H1 (cell line): Measurements from ENCODE around the gene P2RX1. TPM values are rescaled to one million over a fixed set of nuclear protein-coding genes. Genes with fewer than 3 reads are reported as not detected.

Source experiments
- CTCF ChIA-PET: fragments of 300-600 bp; sonication (Branson Sonifier 250); formaldehyde crosslinking; loops from one replicate; lab custom pipeline; 2021; ENCODE audit not compliant: partially characterized antibody; lab: Charles Lee
- POLR2A ChIA-PET: fragments of 300-600 bp; sonication (Branson Sonifier 250); formaldehyde crosslinking; loops from one replicate; lab custom pipeline; 2021; ENCODE audit warnings: inconsistent platforms; ENCODE audit not compliant: partially characterized antibody; lab: Charles Lee
- DNase-seq, 2 experiments: peaks; one replicate each; pipeline versions ENCODE4 v3.0.0 to v3.0.0-alpha.2; 2010 to 2022; ENCODE audit warnings: low spot score in 2 of 2, low read depth in 1 of 2, mixed read lengths in 1 of 2
- FAIRE-seq: peaks from 2 replicates; lab custom pipeline; 2011; peaks lifted over from hg19 to GRCh38; lab: Jason Lieb, UNC
- H2AFZ ChIP-seq: 2 replicates; pipeline ENCODE4 v1.8.1; 2012; ENCODE audit warnings: low read length, inconsistent platforms
- H2AK5ac ChIP-seq: 2 replicates; pipeline ENCODE4 v1.6.1; 2013; ENCODE audit warnings: low read depth, low read length
- H2BK120ac ChIP-seq: replicated peaks from 2 replicates; pipeline ENCODE3; 2013; ENCODE audit warnings: low read depth, low read length, inconsistent platforms
- H2BK12ac ChIP-seq: 2 replicates; pipeline ENCODE4 v1.6.1; 2013; ENCODE audit warnings: low read depth, low read length
- H2BK15ac ChIP-seq: 2 replicates; pipeline ENCODE4 v1.6.1; 2013; ENCODE audit warnings: low read length
- H2BK20ac ChIP-seq: 2 replicates; pipeline ENCODE4 v1.6.1; 2013; ENCODE audit warnings: low read length
- H2BK5ac ChIP-seq: 2 replicates; pipeline ENCODE4 v1.6.1; 2013; ENCODE audit warnings: low read depth, low read length
- H3K14ac ChIP-seq: 2 replicates; pipeline ENCODE4 v1.6.1; 2013; ENCODE audit warnings: inconsistent platforms; ENCODE audit not compliant: insufficient read length
- H3K18ac ChIP-seq: 2 replicates; pipeline ENCODE4 v1.6.1; 2013; ENCODE audit warnings: low read length; ENCODE audit errors: extremely low read depth
- H3K23ac ChIP-seq: 2 replicates; pipeline ENCODE4 v1.6.1; 2013; ENCODE audit warnings: inconsistent platforms; ENCODE audit not compliant: insufficient read length
- H3K23me2 ChIP-seq: 2 replicates; pipeline ENCODE4 v1.6.1; 2013; ENCODE audit warnings: low read depth, low read length
- H3K27ac ChIP-seq: 2 replicates; pipeline ENCODE4 v1.6.1; 2011; ENCODE audit warnings: low read depth, low read length, inconsistent platforms
- H3K27me3 ChIP-seq, 4 experiments: replicated peaks in 1 of 4; 1 replicate in 1 of 4; 2 replicates in 3 of 4; pipeline versions ENCODE4 v1.6.1 to v1.8.1; 2011 to 2013; ENCODE audit warnings: low read length in 3 of 4, mild to moderate bottlenecking in 3 of 4, inconsistent platforms in 2 of 4, mixed read lengths in 2 of 4, moderate library complexity in 1 of 4; ENCODE audit not compliant: control insufficient read depth in 3 of 4, insufficient read depth in 3 of 4; ENCODE audit errors: extremely low read depth in 1 of 4
- H3K36me3 ChIP-seq, 4 experiments: 2 replicates each; pipeline versions ENCODE4 v1.6.1 to v1.8.1; 2011 to 2013; ENCODE audit warnings: mild to moderate bottlenecking in 4 of 4, low read length in 3 of 4, moderate library complexity in 2 of 4, control low read depth in 1 of 4, inconsistent platforms in 1 of 4; ENCODE audit not compliant: insufficient read depth in 4 of 4, control insufficient read depth in 2 of 4
- H3K4ac ChIP-seq: replicated peaks from 2 replicates; pipeline ENCODE3; 2013; ENCODE audit warnings: low read length, low read depth, mixed read lengths, inconsistent platforms; ENCODE audit not compliant: insufficient read length
- H3K4me1 ChIP-seq, 4 experiments: replicated peaks in 1 of 4; 1 replicate in 1 of 4; 2 replicates in 3 of 4; pipeline versions ENCODE4 v1.6.1 to v1.8.1; 2011 to 2013; ENCODE audit warnings: low read length in 3 of 4, inconsistent platforms in 2 of 4, mixed read lengths in 1 of 4; ENCODE audit not compliant: insufficient read depth in 4 of 4, control insufficient read depth in 3 of 4
- H3K4me2 ChIP-seq, 2 experiments: 2 replicates each; pipeline versions ENCODE4 v1.6.1 to v1.8.1; 2011 to 2013; ENCODE audit warnings: low read depth in 2 of 2, low read length in 2 of 2, control low read depth in 1 of 2, inconsistent platforms in 1 of 2, mild to moderate bottlenecking in 1 of 2; ENCODE audit not compliant: insufficient read depth in 1 of 2
- H3K4me3 ChIP-seq, 4 experiments: fragments of 200-600, 300-600 bp in 1 of 4; sonication (generic), shearing (Covaris generic), sonication (Bioruptor Twin) in 1 of 4; 2 replicates each; pipeline versions ENCODE4 v1.5.1 to v1.8.1; 2011 to 2016; ENCODE audit warnings: low read length in 4 of 4, low read depth in 3 of 4, control low read depth in 2 of 4, inconsistent platforms in 2 of 4, mild to moderate bottlenecking in 2 of 4, mixed read lengths in 1 of 4, moderate library complexity in 1 of 4; ENCODE audit not compliant: insufficient read depth in 2 of 4; ENCODE audit errors: extremely low read depth in 1 of 4
- H3K56ac ChIP-seq: replicated peaks from 2 replicates; pipeline ENCODE3; 2013; ENCODE audit warnings: low read depth, mild to moderate bottlenecking, mixed read lengths, low read length, inconsistent platforms; ENCODE audit not compliant: insufficient read length
- H3K79me1 ChIP-seq: 2 replicates; pipeline ENCODE4 v1.6.1; 2013; ENCODE audit warnings: low read depth, low read length, control low read depth
- H3K79me2 ChIP-seq, 2 experiments: 2 replicates each; pipeline versions ENCODE4 v1.6.1 to v1.8.1; 2012 to 2013; ENCODE audit warnings: low read length in 2 of 2, mild to moderate bottlenecking in 2 of 2, inconsistent platforms in 1 of 2; ENCODE audit not compliant: insufficient read depth in 2 of 2, control insufficient read depth in 1 of 2
- H3K9ac ChIP-seq, 4 experiments: replicated peaks in 1 of 4; 1 replicate in 1 of 4; 2 replicates in 3 of 4; pipeline versions ENCODE4 v1.6.1 to v1.8.1; 2011 to 2013; ENCODE audit warnings: low read depth in 3 of 4, low read length in 3 of 4, control low read depth in 2 of 4, mild to moderate bottlenecking in 2 of 4, moderate library complexity in 2 of 4, inconsistent platforms in 1 of 4; ENCODE audit errors: extremely low read depth in 1 of 4
- H3K9me3 ChIP-seq, 2 experiments: 2 replicates each; pipeline versions ENCODE4 v1.6.1 to v1.8.1; 2012 to 2013; ENCODE audit warnings: mild to moderate bottlenecking in 2 of 2, moderate library complexity in 2 of 2, control low read depth in 1 of 2, inconsistent platforms in 1 of 2, low read depth in 1 of 2, low read length in 1 of 2, mixed read lengths in 1 of 2; ENCODE audit not compliant: insufficient read depth in 2 of 2
- H4K20me1 ChIP-seq, 2 experiments: replicated peaks in 1 of 2; 2 replicates each; pipeline versions ENCODE3 to v1.8.1; 2011 to 2013; ENCODE audit warnings: inconsistent platforms in 2 of 2, low read length in 2 of 2, mild to moderate bottlenecking in 1 of 2; ENCODE audit not compliant: insufficient read depth in 2 of 2, control insufficient read depth in 1 of 2
- H4K5ac ChIP-seq: 2 replicates; pipeline ENCODE4 v1.6.1; 2013; ENCODE audit warnings: low read length, low read depth, mixed read lengths, inconsistent platforms; ENCODE audit not compliant: insufficient read length
- H4K8ac ChIP-seq: 2 replicates; pipeline ENCODE4 v1.8.0; 2013; ENCODE audit warnings: mild to moderate bottlenecking, moderate library complexity, low read length, inconsistent platforms; ENCODE audit not compliant: insufficient read depth; ENCODE audit errors: extremely low read depth
- H4K91ac ChIP-seq: replicated peaks from 2 replicates; pipeline ENCODE3; 2013; ENCODE audit warnings: low read length, mixed read lengths, inconsistent platforms; ENCODE audit not compliant: insufficient read length
- CEBPB ChIP-seq: IDR thresholded peaks from 2 replicates; pipeline ENCODE4 v1.6.1; 2012; ENCODE audit warnings: low read depth, low read length
- KDM4A ChIP-seq: IDR thresholded peaks from one replicate; pipeline ENCODE4 v1.7.1; 2012; ENCODE audit warnings: low read depth, mild to moderate bottlenecking, moderate library complexity, low read length, inconsistent platforms; ENCODE audit not compliant: severe bottlenecking
- MAFK ChIP-seq: IDR thresholded peaks from 2 replicates; pipeline ENCODE4 v1.6.1; 2012; ENCODE audit warnings: low read depth, mild to moderate bottlenecking, improper control_type of control experiment, low read length
- NANOG ChIP-seq: IDR thresholded peaks from 2 replicates; pipeline ENCODE4 v1.6.1; 2011; ENCODE audit warnings: low read length, low read depth, mild to moderate bottlenecking, inconsistent platforms; ENCODE audit not compliant: insufficient read depth, poor library complexity, severe bottlenecking
- RAD21 ChIP-seq, 2 experiments: IDR thresholded peaks in 1 of 2; conservative IDR thresholded peaks in 1 of 2; 2 replicates each; pipeline ENCODE4 v1.6.1; 2011; ENCODE audit warnings: low read depth in 2 of 2, low read length in 2 of 2, improper control_type of control experiment in 1 of 2, inconsistent platforms in 1 of 2, mild to moderate bottlenecking in 1 of 2, moderate library complexity in 1 of 2
- SP4 ChIP-seq: IDR thresholded peaks from 2 replicates; pipeline ENCODE4 v1.6.1; 2012; ENCODE audit warnings: low read length, inconsistent platforms
- WGBS, 2 experiments: shearing (Covaris generic) in 1 of 2; methylation state at CpG; one replicate each; pipeline versions ENCODE4 v1.1.6 to v1.1.7; 2013 to 2015; ENCODE audit warnings: low lambda C conversion rate in 2 of 2, mixed read lengths in 2 of 2, inconsistent platforms in 1 of 2, low coverage in 1 of 2, missing lambda C conversion rate in 1 of 2; ENCODE audit not compliant: insufficient replicate concordance in 2 of 2, insufficient coverage in 1 of 2, insufficient read length in 1 of 2; ENCODE audit errors: extremely low coverage in 1 of 2, missing lambda C conversion rate in 1 of 2; 5-methylcytosine and 5-hydroxymethylcytosine counted together
- polyA plus RNA-seq, 7 experiments: library from polyadenylated mRNA; depleted of rRNA in 3 of 7; stranded (reverse) in 5 of 7; unstranded in 2 of 7; fragments of >200 nt in 5 of 7; fragments of 200-250 nt in 2 of 7; gene quantifications; 1 replicate in 5 of 7; 2 replicates in 1 of 7; 4 replicates in 1 of 7; pipeline versions ENCODE4 v1.2.1 to v1.2.3, GENCODE V29; 2011 to 2013; ENCODE audit warnings: missing spikeins in 2 of 7, mixed read lengths in 2 of 7
- total RNA-seq: library from RNA; stranded (reverse); fragmentation: NEBNext Ultra II Directional; extraction: Animal tissue kit (Norgen Biotek cat#: 25700); gene quantifications from 2 replicates; pipeline ENCODE4 v1.2.1, GENCODE V29; 2021

P2RX1 gene
- total and polyA plus RNA-seq, 2 of the 8 experiments (the other 6 are each of a cell fraction or from before 2014, with no cell fraction given) = 0.45 to 1.1 TPM

- CTCF ChIA-PET = interaction anchor here (0.7 to 7.4 kb wide), 9 partner anchors 8 to 156 kb away, joined by 3 to 96 read pairs (median 4); partner anchors contain the start of gene NCBP3
- Histone ChIP-seq H3K4me2 (no peak overlapping the region), H3K27ac (no peak overlapping the region), H3K79me1 (no peaks in the 10 kb centered on the region), H2BK15ac (no peak overlapping the region), H4K5ac (no peak overlapping the region), H2AFZ (no peak overlapping the region), H3K23ac (no peak overlapping the region), H4K8ac (peak overlapping the region; percentile 82; the same call in 1 of the 2 replicates), H2AK5ac (no peak overlapping the region), H3K79me2 (no peaks in the 10 kb centered on the region), H4K91ac (no peak overlapping the region), H3K18ac (no peak overlapping the region), H3K9ac (no peak overlapping the region), H3K36me3 (no peaks in the 10 kb centered on the region), H3K27me3 (no peaks in the 10 kb centered on the region), H3K56ac (no peak overlapping the region), H2BK120ac (no peak overlapping the region), H3K23me2 (no peaks in the 10 kb centered on the region), H3K14ac (no peak overlapping the region)
- no peak for FAIRE-seq
- POLR2A ChIA-PET = interaction anchor here (0.8 to 1.4 kb wide), 6 partner anchors 10 to 89 kb away, joined by 3 to 6 read pairs (median 3); no protein-coding TSS in a partner anchor
- WGBS, 2 experiments = 63% methylated on average over 10 of the region's 11 CpGs; no CpG with 5 or more reads in 1 of the 2 experiments
- TF ChIP-seq NANOG (no peak), KDM4A (no peak), SP4 (no peak), CEBPB (no peak), RAD21 (IDR thresholded peaks at IDR 0.05 in 1 of 2, conservative IDR thresholded peaks at IDR 0.05 in 1 of 2; ENCODE audit: low read depth in 2 of 2, low read length in 2 of 2) (no peak), MAFK (no peak)
- TF ChIP-seq, all 59 proteins: peak for 0
- Histone ChIP-seq H3K4ac (no peak overlapping the region), H2BK20ac (no peak overlapping the region), H3K9me3 (no peaks in the 10 kb centered on the region), H3K4me1 (peaks cover 0 to 4% (median 0%) of the 10 kb centered on the region in 4 experiments; a peak in 3 of 7 replicates), H2BK12ac (no peak overlapping the region), H4K20me1 (no peaks in the 10 kb centered on the region), H3K4me3 (no peak overlapping the region), H2BK5ac (no peak overlapping the region)
- no peak for DNase-seq
These were observed 1.2 kb upstream of the P2RX1 start for GRCh38 chr17:3917391-3917931.
